Tibial nerve (tissue), 4 donors: Measurements from ENCODE around the gene TXNL4A. TPM values are rescaled to one million over a fixed set of nuclear protein-coding genes. Genes with fewer than 3 reads are reported as not detected.

Experiments used
- DNase-seq, 2 donors: peaks; one replicate each; pipeline ENCODE4 v3.0.0-alpha.2; 2019; ENCODE audit warnings: low spot score in 2 of 2
- H3K27ac ChIP-seq, 4 donors: fragments of 200-600 bp; sonication (generic) in 3 of 4; one replicate each; pipeline ENCODE4 v1.5.1; 2017 to 2019; ENCODE audit warnings: mild to moderate bottlenecking in 1 of 4
- H3K27me3 ChIP-seq, 2 donors: fragments of 200-600 bp; sonication (generic) in 1 of 2; one replicate each; pipeline versions ENCODE4 v1.5.1 to v1.6.0; 2017 to 2019
- H3K36me3 ChIP-seq, 3 donors: fragments of 200-600 bp; sonication (generic); one replicate each; pipeline ENCODE4 v1.5.1; 2018 to 2019
- H3K4me1 ChIP-seq, 4 donors: fragments of 200-600 bp; sonication (generic) in 3 of 4; one replicate each; pipeline ENCODE4 v1.5.1; 2017 to 2019
- H3K4me3 ChIP-seq, 4 donors: fragments of 200-600 bp; sonication (generic) in 3 of 4; one replicate each; pipeline ENCODE4 v1.5.1; 2017 to 2019; ENCODE audit warnings: mild to moderate bottlenecking in 1 of 4, moderate library complexity in 1 of 4
- H3K9me3 ChIP-seq, 4 donors: fragments of 200-600 bp; sonication (generic) in 3 of 4; one replicate each; pipeline ENCODE4 v1.5.1; 2017 to 2019
- EP300 ChIP-seq, 2 donors: sonication (generic); formaldehyde crosslinking; IDR thresholded peaks; one replicate each; pipeline ENCODE4 v1.6.1; 2017; ENCODE audit warnings: antibody characterized with exemption in 2 of 2, mild to moderate bottlenecking in 1 of 2
- POLR2A ChIP-seq, 2 donors: fragments of 450-650 bp; IDR thresholded peaks; one replicate each; pipeline ENCODE4 v1.6.1; 2017; ENCODE audit warnings: antibody characterized with exemption in 2 of 2, mild to moderate bottlenecking in 2 of 2, moderate library complexity in 2 of 2
- WGBS, 2 donors: methylation state at CpG; one replicate each; pipeline ENCODE4 v1.1.5; 2018; 5-methylcytosine and 5-hydroxymethylcytosine counted together
- total RNA-seq, 4 donors: library from RNA; depleted of rRNA; stranded (reverse); fragments of >200 nt; gene quantifications; one replicate each; pipeline ENCODE4 v1.1.0, GENCODE V29; 2016
- TF ChIP-seq, protein P1 (sequence below), 5 experiments: fragments of 200-600 bp in 3 of 5; fragments of 450-650 bp in 2 of 5; sonication (generic) in 3 of 5; IDR thresholded peaks; one replicate each; pipeline ENCODE4 v1.5.1; 2016 to 2019; ENCODE audit warnings: antibody characterized with exemption in 5 of 5, mild to moderate bottlenecking in 3 of 5, moderate library complexity in 2 of 5

TXNL4A gene
- total RNA-seq, 4 donors from 2014 or later, result 19.0 to 34.9 (median 32.5) TPM

DNA sequence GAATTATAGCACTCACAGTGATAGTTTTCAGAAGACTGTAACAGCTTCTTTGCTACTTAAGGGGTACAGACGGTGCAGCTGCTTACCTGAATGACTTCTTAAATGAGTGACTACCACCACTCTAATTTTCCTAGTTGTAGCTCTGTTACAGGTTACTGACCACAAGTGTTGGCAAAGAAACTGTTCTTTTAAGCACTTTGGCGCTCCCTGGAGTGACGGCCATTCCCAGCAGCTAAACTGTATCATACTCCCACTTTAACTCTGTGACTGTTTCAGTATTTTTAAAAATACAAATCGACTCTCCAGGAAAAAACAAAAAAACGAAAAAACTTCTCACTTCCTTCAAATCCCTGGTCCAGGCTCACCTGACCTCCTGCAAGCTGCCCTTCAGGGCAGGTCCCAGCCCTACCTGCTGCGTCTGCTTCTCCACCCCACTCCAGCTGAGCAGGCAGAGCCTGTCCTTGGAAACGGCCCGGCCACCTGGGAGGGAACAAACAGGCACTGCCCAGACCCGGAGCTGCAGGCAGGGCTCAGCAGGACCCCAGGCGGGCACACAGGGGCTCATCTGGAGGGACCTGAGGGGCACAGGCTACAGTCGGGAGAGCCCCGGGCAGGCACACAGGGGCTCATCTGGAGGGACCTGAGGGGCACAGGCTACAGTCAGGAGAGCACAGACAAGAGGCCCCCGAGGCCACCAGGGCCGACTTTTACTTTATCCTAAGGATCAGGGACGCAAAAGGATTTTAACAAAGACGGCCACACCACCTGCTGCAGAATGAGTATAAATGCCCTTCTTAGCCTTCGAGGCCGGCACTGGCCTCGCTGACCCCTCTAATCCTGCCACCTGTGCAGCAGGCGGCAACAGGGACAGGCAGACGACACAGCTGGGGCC is 61.4 kb downstream of the TXNL4A start:
- TF ChIP-seq POLR2A (IDR thresholded peaks at IDR 0.05), result no peak
- peaks cover 0 to 5% (median 0%) of the 10 kb centered on the region in 4 donors for H3K4me1 ChIP-seq
- no peak overlapping the region for H3K4me3 ChIP-seq
- H3K27me3 ChIP-seq, result no peaks in the 10 kb centered on the region
- H3K27ac ChIP-seq, result peak overlapping the region in 1 of 4 donors; percentile 31
- no peak for DNase-seq
- peaks cover 0 to 90% (median 0%) of the 10 kb centered on the region in 3 donors for H3K36me3 ChIP-seq
- WGBS, 2 donors, result 80 to 84% methylated on average over 14 to 21 of the region's 21 CpGs
- peaks cover 3 to 35% (median 15%) of the 10 kb centered on the region in 4 donors for H3K9me3 ChIP-seq

DNA sequence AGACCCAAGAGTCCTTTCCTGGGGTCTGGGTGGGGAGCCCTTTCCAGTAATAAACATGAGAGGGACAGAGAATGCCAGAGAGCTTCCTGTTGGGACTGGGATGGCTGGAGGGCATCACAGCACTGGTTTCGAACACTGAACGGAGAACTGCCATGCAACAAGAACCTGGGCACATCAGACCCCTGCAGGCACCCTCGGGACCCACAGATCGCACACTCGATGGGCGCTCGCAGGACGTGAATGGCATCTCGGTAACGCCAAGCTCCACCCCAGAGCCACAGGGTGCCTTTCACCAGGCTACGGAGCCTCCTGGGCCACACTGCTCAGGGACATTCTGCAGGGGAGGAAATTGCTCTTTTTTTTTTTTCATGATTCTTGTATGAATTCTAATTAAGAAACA is 62.1 kb downstream of the TXNL4A start:
- Histone ChIP-seq H3K36me3 (peaks cover 0 to 83% (median 0%) of the 10 kb centered on the region in 3 donors), H3K27me3 (no peaks in the 10 kb centered on the region), H3K27ac (peak overlapping the region in 1 of 4 donors; percentile 31), H3K4me1 (peaks cover 0 to 5% (median 0%) of the 10 kb centered on the region in 4 donors), H3K4me3 (no peak overlapping the region), H3K9me3 (peaks cover 3 to 29% (median 14%) of the 10 kb centered on the region in 4 donors)
- no peak for TF ChIP-seq POLR2A (IDR thresholded peaks at IDR 0.05)
- TF ChIP-seq, protein P1, sequence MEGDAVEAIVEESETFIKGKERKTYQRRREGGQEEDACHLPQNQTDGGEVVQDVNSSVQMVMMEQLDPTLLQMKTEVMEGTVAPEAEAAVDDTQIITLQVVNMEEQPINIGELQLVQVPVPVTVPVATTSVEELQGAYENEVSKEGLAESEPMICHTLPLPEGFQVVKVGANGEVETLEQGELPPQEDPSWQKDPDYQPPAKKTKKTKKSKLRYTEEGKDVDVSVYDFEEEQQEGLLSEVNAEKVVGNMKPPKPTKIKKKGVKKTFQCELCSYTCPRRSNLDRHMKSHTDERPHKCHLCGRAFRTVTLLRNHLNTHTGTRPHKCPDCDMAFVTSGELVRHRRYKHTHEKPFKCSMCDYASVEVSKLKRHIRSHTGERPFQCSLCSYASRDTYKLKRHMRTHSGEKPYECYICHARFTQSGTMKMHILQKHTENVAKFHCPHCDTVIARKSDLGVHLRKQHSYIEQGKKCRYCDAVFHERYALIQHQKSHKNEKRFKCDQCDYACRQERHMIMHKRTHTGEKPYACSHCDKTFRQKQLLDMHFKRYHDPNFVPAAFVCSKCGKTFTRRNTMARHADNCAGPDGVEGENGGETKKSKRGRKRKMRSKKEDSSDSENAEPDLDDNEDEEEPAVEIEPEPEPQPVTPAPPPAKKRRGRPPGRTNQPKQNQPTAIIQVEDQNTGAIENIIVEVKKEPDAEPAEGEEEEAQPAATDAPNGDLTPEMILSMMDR (IDR thresholded peaks at IDR 0.05), result no peak
- no peak for TF ChIP-seq EP300 (IDR thresholded peaks at IDR 0.05)
- DNase-seq, result no peak
- WGBS, 2 donors, result 86 to 90% methylated on average over 11 of the region's 11 CpGs

GRCh38 chr18:79924814-79925731 is 63.3 kb downstream of the TXNL4A start:
- TF ChIP-seq, protein P1 (IDR thresholded peaks at IDR 0.05), result no peak
- TF ChIP-seq EP300 (IDR thresholded peaks at IDR 0.05), result peak in 1 of 2 donors; percentile 66
- H3K4me1 ChIP-seq, result peaks cover 0 to 5% (median 0%) of the 10 kb centered on the region in 4 donors
- WGBS, 2 donors, result 71 to 73% methylated on average over 25 of the region's 25 CpGs
- no peaks in the 10 kb centered on the region for H3K27me3 ChIP-seq
- H3K36me3 ChIP-seq, result peaks cover 0 to 73% (median 0%) of the 10 kb centered on the region in 3 donors
- no peak for DNase-seq
- H3K27ac ChIP-seq, result peak overlapping the region in 1 of 4 donors; percentile 62
- no peak overlapping the region for H3K4me3 ChIP-seq
- peaks cover 3 to 17% (median 11%) of the 10 kb centered on the region in 4 donors for H3K9me3 ChIP-seq

- Histone ChIP-seq H3K27me3 (no peaks in the 10 kb centered on the region), H3K4me1 (peaks cover 0 to 5% (median 0%) of the 10 kb centered on the region in 4 donors), H3K27ac (no peak overlapping the region), H3K36me3 (peaks cover 0 to 65% (median 0%) of the 10 kb centered on the region in 3 donors), H3K4me3 (no peak overlapping the region), H3K9me3 (peaks cover 0 to 6% (median 1%) of the 10 kb centered on the region in 4 donors)
- 94% methylated on average over 26 of the region's 26 CpGs for WGBS, 2 donors
- DNase-seq, result no peak
- no peak for TF ChIP-seq POLR2A (IDR thresholded peaks at IDR 0.05)
- no peak for TF ChIP-seq EP300 (IDR thresholded peaks at IDR 0.05)
- TF ChIP-seq, protein P1 (IDR thresholded peaks at IDR 0.05), result no peak
These were observed 64.3 kb downstream of the TXNL4A start for GRCh38 chr18:79923896-79924585.

DNA sequence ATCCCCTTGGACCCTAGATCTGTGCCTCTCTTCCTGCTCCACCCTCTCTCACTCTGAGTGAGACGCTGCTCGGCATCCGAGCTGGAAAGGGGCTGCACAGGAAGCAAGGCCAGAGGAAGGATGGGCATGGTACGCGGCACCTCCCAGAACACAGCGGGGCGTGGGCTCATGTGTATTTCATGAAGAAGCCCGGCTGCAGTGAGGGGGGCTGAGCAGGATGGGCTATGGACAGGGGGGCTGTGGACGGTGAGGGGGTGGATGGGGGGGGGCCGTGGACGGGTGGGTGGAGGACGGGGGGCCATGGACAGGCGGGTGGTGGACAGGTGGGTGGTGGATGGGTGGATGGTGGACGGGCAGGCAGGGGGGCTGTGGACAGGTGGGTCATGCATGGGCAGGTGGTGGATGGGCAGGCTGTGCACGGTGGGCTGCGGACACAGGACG is 65.4 kb downstream of the TXNL4A start:
- peaks cover 0 to 5% (median 0%) of the 10 kb centered on the region in 4 donors for H3K4me1 ChIP-seq
- WGBS, 2 donors, result 88 to 90% methylated on average over 16 to 17 of the region's 17 CpGs
- H3K9me3 ChIP-seq, result no peaks in the 10 kb centered on the region
- H3K4me3 ChIP-seq, result no peak overlapping the region
- peaks cover 0 to 65% (median 0%) of the 10 kb centered on the region in 3 donors for H3K36me3 ChIP-seq
- H3K27ac ChIP-seq, result no peak overlapping the region
- TF ChIP-seq EP300 (IDR thresholded peaks at IDR 0.05) (no peak), POLR2A (IDR thresholded peaks at IDR 0.05) (no peak)
- TF ChIP-seq, protein P1 (IDR thresholded peaks at IDR 0.05), result no peak
- no peak for DNase-seq
- H3K27me3 ChIP-seq, result no peaks in the 10 kb centered on the region
